ENCODE results near the gene AMOTL2. TPM values are rescaled to one million over a fixed set of nuclear protein-coding genes. Genes with fewer than 3 reads are reported as not detected.

Gene AMOTL2
- total and polyA plus RNA-seq, 9 of the 15 experiments (the other 6 are each of a cell fraction or from before 2014, with no cell fraction given), result 0.12 to 0.31 TPM; not detected in 7

DNA sequence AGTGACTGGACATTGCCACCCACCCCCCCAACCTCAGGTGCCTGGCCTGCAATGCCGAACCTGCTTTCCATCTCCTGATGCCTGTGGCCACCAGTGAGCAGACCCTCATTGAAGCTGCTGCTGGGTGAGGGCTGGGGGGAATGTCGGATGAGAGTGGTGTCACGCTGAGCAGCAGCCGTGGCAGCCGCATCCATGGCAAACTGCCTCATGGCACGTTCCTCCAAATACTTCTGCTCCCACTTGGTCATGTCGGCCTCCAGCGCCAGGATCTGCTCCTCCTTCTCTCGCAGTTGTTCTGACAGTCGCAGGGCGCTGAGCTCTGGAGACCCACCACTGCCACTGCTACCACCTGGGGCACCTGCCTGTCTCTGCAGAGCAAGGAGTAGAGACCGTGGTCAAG is 14.2 kb downstream of the AMOTL2 start (continued):
- TF ChIP-seq MYNN (IDR thresholded peaks at IDR 0.05) (no peak), MYNN (CRISPR knock-in tag; IDR thresholded peaks at IDR 0.05) (no peak), SAFB2 (IDR thresholded peaks at IDR 0.05; ENCODE audit: borderline replicate concordance, low read depth, low read length, severe bottlenecking) (no peak), JUNB (CRISPR knock-in tag; conservative IDR thresholded peaks at IDR 0.05) (no peak)
- TF ChIP-seq, protein P1, sequence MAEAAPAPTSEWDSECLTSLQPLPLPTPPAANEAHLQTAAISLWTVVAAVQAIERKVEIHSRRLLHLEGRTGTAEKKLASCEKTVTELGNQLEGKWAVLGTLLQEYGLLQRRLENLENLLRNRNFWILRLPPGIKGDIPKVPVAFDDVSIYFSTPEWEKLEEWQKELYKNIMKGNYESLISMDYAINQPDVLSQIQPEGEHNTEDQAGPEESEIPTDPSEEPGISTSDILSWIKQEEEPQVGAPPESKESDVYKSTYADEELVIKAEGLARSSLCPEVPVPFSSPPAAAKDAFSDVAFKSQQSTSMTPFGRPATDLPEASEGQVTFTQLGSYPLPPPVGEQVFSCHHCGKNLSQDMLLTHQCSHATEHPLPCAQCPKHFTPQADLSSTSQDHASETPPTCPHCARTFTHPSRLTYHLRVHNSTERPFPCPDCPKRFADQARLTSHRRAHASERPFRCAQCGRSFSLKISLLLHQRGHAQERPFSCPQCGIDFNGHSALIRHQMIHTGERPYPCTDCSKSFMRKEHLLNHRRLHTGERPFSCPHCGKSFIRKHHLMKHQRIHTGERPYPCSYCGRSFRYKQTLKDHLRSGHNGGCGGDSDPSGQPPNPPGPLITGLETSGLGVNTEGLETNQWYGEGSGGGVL (CRISPR knock-in tag; IDR thresholded peaks at IDR 0.05), result no peak

DNA sequence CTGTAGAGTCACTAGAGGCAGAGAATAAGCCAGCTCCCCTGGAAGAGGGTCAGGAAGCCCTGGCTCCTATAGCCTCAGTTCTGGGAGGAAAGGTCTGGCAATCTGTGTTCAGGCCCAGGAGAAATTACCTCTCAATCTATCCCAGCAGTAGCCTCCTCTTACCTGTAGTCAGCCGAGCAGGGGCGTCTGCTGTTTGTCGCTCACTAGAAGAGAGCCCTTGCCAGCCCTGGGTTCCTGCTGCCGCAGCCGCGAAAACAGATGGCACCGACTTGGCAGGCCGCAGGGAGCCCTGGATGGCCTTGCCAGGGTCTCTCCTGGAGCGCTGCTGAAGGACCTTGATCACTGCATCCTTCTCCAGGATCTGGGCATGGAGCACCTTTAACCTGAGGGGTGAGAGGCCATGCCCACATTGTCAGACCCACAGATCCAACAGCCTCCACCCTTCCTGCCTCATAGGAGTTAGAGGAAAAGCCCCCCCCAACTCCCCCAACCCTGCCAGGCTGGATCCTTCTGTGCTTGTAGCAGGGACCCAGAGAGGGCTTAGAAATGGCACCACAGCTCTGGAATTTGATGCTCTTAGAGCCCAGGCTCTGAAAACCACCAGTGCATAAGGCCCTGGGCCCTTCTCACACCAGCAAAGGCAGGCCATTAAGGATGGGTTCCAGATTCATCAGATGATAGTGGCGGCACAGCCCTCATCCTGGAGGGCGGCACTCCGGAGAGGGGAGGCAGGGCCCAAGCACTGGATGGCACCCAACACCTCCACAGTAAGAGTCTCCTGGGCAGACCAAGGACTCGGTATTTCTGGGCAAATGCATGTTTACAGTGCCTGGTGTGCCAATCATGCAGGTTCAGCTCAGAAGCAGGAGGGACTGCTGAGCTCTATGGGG is 14.9 kb downstream of the AMOTL2 start:
- no peaks in the 10 kb centered on the region for H3K36me3 ChIP-seq (ENCODE audit: control insufficient read depth, insufficient read depth, low read length)
- POLR2A ChIA-PET, result interaction anchor here (0.6 to 1.0 kb wide), 2 partner anchors 51 to 126 kb away, joined by 3 read pairs; partner anchors contain the start of genes ANAPC13 and CEP63
- CTCF ChIA-PET (ENCODE audit: low intra/inter-chr PET ratio), result no interaction called here
- FAIRE-seq (no peak), ATAC-seq (no peak), DNase-seq (ENCODE audit: extremely low read depth in 1 of 4, low spot score in 3 of 4) (no peak)
- in situ Hi-C loops (cut with MboI) (no loop called here), intact Hi-C loops (cut with micrococcal nuclease) (no loop called here)
- H3K79me2 ChIP-seq (ENCODE audit: control insufficient read depth, insufficient read depth, low read length), result no peaks in the 10 kb centered on the region
- H3K9me3 ChIP-seq (replicated peaks; ENCODE audit: control insufficient read depth, insufficient read depth, low read depth, low read length), result no peaks in the 10 kb centered on the region
- H3K27me3 ChIP-seq (ENCODE audit: control insufficient read depth in 2 of 2, insufficient read depth in 2 of 2, low read length in 2 of 2), result peaks cover 3 to 80% of the 10 kb centered on the region in 2 experiments; a peak in 2 of 5 replicates
- WGBS (ENCODE audit: insufficient coverage, low coverage, missing lambda C conversion rate), result 0% methylated on average over 8 of the region's 13 CpGs
- peaks cover 0 to 7% of the 10 kb centered on the region in 2 experiments; a peak in 2 of 5 replicates for H3K4me1 ChIP-seq (replicated peaks in 1 of 2; ENCODE audit: control insufficient read depth in 2 of 2, insufficient read depth in 2 of 2, low read length in 2 of 2)
- no peaks in the 10 kb centered on the region; the same call in 1 of the 2 replicates for H4K20me1 ChIP-seq (replicated peaks; ENCODE audit: control insufficient read depth, insufficient read depth, low read length)
- no peaks in the 10 kb centered on the region for H3K9me1 ChIP-seq (ENCODE audit: control insufficient read depth, insufficient read depth, low read length)
- no peak overlapping the region for H3K9ac ChIP-seq (ENCODE audit: insufficient read depth in 1 of 2, low read depth in 2 of 2, low read length in 2 of 2)
- no peak overlapping the region for H2AFZ ChIP-seq (ENCODE audit: low read depth, low read length)
- no peak overlapping the region for H3K4me3 ChIP-seq
- no peak overlapping the region for H3K27ac ChIP-seq (ENCODE audit: extremely low read depth, low read depth, low read length)
- BruUV-seq (replicated peaks), result no TSS peak
- H3K4me2 ChIP-seq (ENCODE audit: insufficient read depth, low read length), result no peak overlapping the region
- TF ChIP-seq, protein P2, sequence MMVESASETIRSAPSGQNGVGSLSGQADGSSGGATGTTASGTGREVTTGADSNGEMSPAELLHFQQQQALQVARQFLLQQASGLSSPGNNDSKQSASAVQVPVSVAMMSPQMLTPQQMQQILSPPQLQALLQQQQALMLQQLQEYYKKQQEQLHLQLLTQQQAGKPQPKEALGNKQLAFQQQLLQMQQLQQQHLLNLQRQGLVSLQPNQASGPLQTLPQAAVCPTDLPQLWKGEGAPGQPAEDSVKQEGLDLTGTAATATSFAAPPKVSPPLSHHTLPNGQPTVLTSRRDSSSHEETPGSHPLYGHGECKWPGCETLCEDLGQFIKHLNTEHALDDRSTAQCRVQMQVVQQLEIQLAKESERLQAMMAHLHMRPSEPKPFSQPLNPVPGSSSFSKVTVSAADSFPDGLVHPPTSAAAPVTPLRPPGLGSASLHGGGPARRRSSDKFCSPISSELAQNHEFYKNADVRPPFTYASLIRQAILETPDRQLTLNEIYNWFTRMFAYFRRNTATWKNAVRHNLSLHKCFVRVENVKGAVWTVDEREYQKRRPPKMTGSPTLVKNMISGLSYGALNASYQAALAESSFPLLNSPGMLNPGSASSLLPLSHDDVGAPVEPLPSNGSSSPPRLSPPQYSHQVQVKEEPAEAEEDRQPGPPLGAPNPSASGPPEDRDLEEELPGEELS (CRISPR knock-in tag; IDR thresholded peaks at IDR 0.05; ENCODE audit: borderline replicate concordance), result no peak
- TF ChIP-seq HOXB6 (CRISPR knock-in tag; IDR thresholded peaks at IDR 0.05; ENCODE audit: borderline replicate concordance) (no peak), HNRNPH1 (optimal IDR thresholded peaks at IDR 0.05; ENCODE audit: low read depth, low read length) (no peak), PRPF4 (IDR thresholded peaks at IDR 0.05; ENCODE audit: insufficient read depth, low read depth, low read length, poor library complexity, severe bottlenecking) (no peak), RBM25 (IDR thresholded peaks at IDR 0.05; ENCODE audit: low read depth, low read length, severe bottlenecking) (no peak), CBX8 (IDR thresholded peaks at IDR 0.05; ENCODE audit: borderline replicate concordance, extremely low read depth, low read depth, low read length, poor library complexity, severe bottlenecking) (no peak), SRF (CRISPR knock-in tag; IDR thresholded peaks at IDR 0.05) (no peak)

Measured in K562 (cell line).